Astrocyte (in vitro differentiated cells and primary cell): Measurements from ENCODE around the gene TNFRSF19.

Experiments used
- EZH2 ChIP-seq: IDR thresholded peaks from 2 replicates; pipeline ENCODE4 v1.6.1; 2012; ENCODE audit warnings: mild to moderate bottlenecking, low read length, inconsistent platforms; ENCODE audit not compliant: insufficient read depth
- TF ChIP-seq, protein P1 (sequence below): IDR thresholded peaks from 2 replicates; pipeline ENCODE4 v1.5.1; 2011; ENCODE audit warnings: low read depth, mild to moderate bottlenecking, inconsistent platforms, low read length, moderate library complexity; ENCODE audit not compliant: insufficient read depth

DNA sequence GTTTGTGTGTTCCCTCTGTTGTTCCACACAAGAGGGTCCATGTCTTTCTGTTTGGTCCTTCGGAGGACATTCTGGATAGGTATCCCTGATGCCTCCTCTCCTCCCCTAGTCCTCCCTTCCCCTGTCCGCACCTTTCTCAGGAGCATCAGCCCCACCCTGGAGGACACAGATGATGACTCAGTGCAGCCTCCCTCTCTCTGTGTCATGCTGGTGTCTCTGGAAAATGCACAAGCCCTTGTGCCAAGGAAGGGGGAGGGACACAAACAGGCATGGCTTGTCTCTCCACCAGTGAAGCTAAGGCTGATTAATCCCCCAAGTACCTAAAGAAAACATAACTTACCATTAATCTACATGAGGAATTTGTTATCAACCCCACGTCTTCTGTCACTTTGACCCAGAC is 16.2 kb upstream of the TNFRSF19 start:
- TF ChIP-seq, protein P1, sequence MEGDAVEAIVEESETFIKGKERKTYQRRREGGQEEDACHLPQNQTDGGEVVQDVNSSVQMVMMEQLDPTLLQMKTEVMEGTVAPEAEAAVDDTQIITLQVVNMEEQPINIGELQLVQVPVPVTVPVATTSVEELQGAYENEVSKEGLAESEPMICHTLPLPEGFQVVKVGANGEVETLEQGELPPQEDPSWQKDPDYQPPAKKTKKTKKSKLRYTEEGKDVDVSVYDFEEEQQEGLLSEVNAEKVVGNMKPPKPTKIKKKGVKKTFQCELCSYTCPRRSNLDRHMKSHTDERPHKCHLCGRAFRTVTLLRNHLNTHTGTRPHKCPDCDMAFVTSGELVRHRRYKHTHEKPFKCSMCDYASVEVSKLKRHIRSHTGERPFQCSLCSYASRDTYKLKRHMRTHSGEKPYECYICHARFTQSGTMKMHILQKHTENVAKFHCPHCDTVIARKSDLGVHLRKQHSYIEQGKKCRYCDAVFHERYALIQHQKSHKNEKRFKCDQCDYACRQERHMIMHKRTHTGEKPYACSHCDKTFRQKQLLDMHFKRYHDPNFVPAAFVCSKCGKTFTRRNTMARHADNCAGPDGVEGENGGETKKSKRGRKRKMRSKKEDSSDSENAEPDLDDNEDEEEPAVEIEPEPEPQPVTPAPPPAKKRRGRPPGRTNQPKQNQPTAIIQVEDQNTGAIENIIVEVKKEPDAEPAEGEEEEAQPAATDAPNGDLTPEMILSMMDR: no peak
- no peak for TF ChIP-seq EZH2
